Dendritic cell treated with granulocyte-macrophage colony-stimulating factor and Interleukin-4, amounts not matched to agents 40 ng/mL and 50 ng/mL, for 4 days (primary cell): ENCODE data around the gene RAB28.

ENCODE experiments used
- H3K27ac Mint-ChIP-seq: one replicate; pipeline ENCODE4 v1.8.0; 2022; ENCODE audit warnings: mild to moderate bottlenecking, mixed read lengths
- H3K27me3 Mint-ChIP-seq: one replicate; pipeline ENCODE4 v1.8.0; 2022; ENCODE audit warnings: mild to moderate bottlenecking, mixed read lengths
- H3K36me3 Mint-ChIP-seq: one replicate; pipeline ENCODE4 v1.8.0; 2022; ENCODE audit warnings: low read depth, mixed read lengths
- H3K4me1 Mint-ChIP-seq: one replicate; pipeline ENCODE4 v1.8.0; 2022; ENCODE audit warnings: low read depth, mixed read lengths
- H3K4me3 Mint-ChIP-seq: one replicate; pipeline ENCODE4 v1.8.0; 2022; ENCODE audit warnings: mild to moderate bottlenecking, moderate library complexity, mixed read lengths
- H3K9me3 Mint-ChIP-seq: one replicate; pipeline ENCODE4 v1.8.0; 2022; ENCODE audit warnings: mixed read lengths
- intact Hi-C: fragments of 100-400 bp; cut with micrococcal nuclease; formaldehyde crosslinking; loops from one replicate; pipeline ENCODE4 v1.15.0; 2022

RAB28 gene

DNA sequence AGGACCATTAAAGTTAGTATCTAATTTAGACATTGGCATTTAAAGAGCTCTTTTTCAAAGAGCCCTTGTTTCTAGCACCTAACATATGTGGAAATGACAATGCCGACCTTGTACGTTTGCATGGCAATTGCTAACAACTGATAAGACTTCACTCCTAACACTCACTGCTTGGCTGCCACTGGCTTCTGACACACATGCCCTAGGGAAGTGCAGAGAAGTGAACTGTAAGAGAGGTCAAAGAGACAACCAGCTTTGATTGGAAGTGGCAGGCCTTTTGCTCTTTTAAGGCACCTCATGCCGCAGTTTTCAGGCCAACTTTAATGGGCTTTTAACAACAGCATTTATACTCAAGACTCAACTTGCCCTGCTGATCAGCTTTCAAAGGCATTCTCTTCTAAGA, 158.4 kb downstream of the RAB28 start:
- Mint-ChIP-seq H3K27ac (no peak overlapping the region), H3K4me1 (no peaks in the 10 kb centered on the region), H3K4me3 (no peak overlapping the region), H3K36me3 (no peaks in the 10 kb centered on the region), H3K9me3 (peaks cover 55% of the 10 kb centered on the region), H3K27me3 (no peaks in the 10 kb centered on the region)
- intact Hi-C loops, result no loop called here

DNA sequence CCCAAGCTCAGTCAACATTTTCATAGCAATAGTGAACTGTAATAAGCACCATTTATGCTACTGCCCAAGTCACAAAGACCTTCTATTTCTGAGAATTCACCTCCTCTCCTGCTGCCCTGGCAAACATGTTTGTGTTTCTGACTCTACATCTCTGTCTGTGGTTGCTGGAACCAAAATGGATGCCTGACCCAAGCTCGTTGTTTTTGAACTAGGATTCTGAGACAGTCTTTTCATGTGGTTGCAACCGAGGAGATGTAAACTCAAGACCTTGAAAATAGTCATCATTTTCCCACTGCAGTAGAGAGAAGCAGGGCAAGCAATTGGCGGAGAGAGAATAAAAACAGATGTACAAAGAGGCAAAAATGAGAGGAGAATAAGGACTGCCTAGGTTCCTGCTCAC, 160.2 kb downstream of the RAB28 start:
- H3K9me3 Mint-ChIP-seq, result peaks cover 61% of the 10 kb centered on the region
- H3K36me3 Mint-ChIP-seq, result no peaks in the 10 kb centered on the region
- H3K4me3 Mint-ChIP-seq, result no peak overlapping the region
- intact Hi-C loops, result no loop called here
- no peaks in the 10 kb centered on the region for H3K27me3 Mint-ChIP-seq
- no peak overlapping the region for H3K27ac Mint-ChIP-seq
- no peaks in the 10 kb centered on the region for H3K4me1 Mint-ChIP-seq

DNA sequence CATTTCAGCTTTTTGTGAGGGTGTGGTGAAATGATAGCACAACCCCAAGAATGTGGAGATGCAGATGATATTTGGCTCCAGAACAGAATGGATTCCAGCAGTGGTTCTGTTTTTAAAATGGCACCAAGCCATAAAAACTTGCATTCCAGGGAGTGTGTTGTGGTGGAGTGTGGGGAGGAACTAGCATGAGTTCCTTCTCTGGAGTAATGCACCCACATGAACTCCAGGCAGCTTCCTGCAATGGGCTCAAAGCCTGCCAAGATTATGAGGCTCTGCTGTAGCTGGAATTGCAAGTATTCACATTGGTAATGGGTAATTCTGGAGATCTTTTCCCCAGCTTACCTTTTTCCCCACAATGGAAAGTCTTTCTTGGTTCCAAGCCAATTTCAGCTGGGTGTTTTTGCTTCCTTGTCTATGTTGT, 161.4 kb downstream of the RAB28 start:
- H3K27me3 Mint-ChIP-seq, result no peaks in the 10 kb centered on the region
- H3K36me3 Mint-ChIP-seq, result no peaks in the 10 kb centered on the region
- peaks cover 50% of the 10 kb centered on the region for H3K9me3 Mint-ChIP-seq
- intact Hi-C loops, result no loop called here
- H3K4me3 Mint-ChIP-seq, result no peak overlapping the region
- no peak overlapping the region for H3K27ac Mint-ChIP-seq
- H3K4me1 Mint-ChIP-seq, result no peaks in the 10 kb centered on the region
